Astrocyte of the spinal cord (primary cell): Measurements from ENCODE around the gene ATP9B.
A peak's percentile ranks its signal among the peaks of the same experiment; 100 is the strongest.

ENCODE experiments used
- DNase-seq: peaks from one replicate; pipeline ENCODE4 v3.0.0; 2011; ENCODE audit warnings: low read depth, low spot score
- H3K4me3 ChIP-seq: 2 replicates; pipeline ENCODE4 v1.5.1; 2011; ENCODE audit warnings: low read depth, mild to moderate bottlenecking, low read length, moderate library complexity
- CTCF ChIP-seq: IDR thresholded peaks from 2 replicates; pipeline ENCODE4 v1.5.1; 2012; ENCODE audit warnings: low read depth, mild to moderate bottlenecking, low read length, inconsistent platforms
- in situ Hi-C: cut with HindIII; loops from 2 replicates; pipeline ENCODE4 v1.10.0; 2017; ENCODE audit warnings: low sequenced_read_pairs

Gene ATP9B

DNA sequence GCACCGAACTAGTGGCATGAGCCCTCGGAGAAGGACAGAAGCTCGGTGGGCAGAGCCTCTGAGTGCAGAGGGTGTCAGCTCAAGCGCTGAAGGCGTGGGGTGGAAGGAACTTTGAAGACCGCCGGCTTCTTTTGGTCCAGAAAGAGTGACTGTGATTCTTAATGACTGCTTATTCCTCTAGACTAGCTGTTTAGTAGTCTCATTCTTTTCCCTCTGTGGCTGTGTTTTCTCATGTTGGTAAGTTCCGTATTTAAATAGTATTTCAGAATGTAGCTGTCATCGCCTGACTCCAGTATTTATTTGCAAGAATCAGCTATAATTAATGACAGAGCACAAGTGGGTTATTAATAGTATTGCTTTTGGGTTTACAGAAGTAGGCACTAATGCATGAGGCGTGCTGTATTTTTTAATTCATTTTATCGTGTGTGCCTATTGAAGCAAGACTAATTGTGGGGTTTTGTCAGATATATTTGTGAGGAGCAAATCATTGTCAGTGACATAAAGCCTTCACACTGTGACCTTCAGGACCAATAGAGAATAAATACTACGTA, 245.7 kb downstream of the ATP9B start:
- no peak overlapping the region for H3K4me3 ChIP-seq
- DNase-seq, result no peak
- no peak for TF ChIP-seq CTCF
- in situ Hi-C loops, result no loop called here

DNA sequence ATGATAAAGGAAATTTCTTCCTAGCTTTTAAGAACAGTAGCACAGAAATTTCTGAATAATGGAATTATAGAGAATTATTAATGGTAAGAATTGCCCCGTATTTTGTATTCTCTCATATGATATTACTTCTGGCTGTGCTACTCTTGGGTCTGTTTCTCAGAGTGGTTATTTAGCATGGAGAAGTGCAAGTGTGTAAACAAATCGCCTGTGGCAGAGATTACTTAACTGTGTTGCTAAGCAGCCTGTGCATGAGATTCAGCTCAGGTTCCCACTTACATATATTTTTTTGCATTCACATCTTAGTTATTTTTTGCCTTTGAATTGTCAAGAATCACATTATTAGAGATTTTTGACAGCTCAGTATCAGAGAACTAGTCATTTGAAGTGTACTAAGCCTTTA, 246.4 kb downstream of the ATP9B start:
- in situ Hi-C loops, result no loop called here

DNA sequence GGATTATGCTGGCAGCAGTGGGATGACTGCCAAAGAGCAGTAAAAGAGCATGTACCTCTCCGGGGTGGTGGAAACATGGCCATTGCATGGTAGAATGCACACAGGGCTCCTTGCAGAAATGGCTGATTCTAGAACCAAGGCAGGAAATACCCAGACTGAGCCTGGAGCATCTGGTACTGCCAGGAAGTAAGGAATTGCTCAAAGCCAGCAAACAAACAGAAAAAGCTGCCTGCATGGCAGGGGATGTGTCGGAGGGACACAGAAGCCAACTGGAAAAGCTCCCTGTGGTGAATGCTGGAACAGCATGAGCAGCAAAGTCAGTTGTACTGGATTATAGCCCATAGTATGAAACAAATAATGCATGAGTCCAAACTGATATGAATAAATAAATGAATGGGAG, 248.5 kb downstream of the ATP9B start:
- no peak for TF ChIP-seq CTCF
- in situ Hi-C loops, result no loop called here
- no peak overlapping the region for H3K4me3 ChIP-seq
- peak; percentile 8 for DNase-seq

More for the DNA sequence above, 246.4 kb downstream of the ATP9B start:
- H3K4me3 ChIP-seq, result no peak overlapping the region
- TF ChIP-seq CTCF, result no peak
- DNase-seq, result no peak

GRCh38 chr18:79318142-79318673, 249.0 kb downstream of the ATP9B start:
- no peak for TF ChIP-seq CTCF
- H3K4me3 ChIP-seq, result no peak overlapping the region
- in situ Hi-C loops, result no loop called here
- DNase-seq, result no peak

- in situ Hi-C loops, result no loop called here
- H3K4me3 ChIP-seq, result no peak overlapping the region
- TF ChIP-seq CTCF, result no peak
- no peak for DNase-seq
Measured at GRCh38 chr18:79320216-79320850, 251.1 kb downstream of the ATP9B start.

- DNase-seq, result no peak
- in situ Hi-C loops, result no loop called here
- no peak overlapping the region for H3K4me3 ChIP-seq
- no peak for TF ChIP-seq CTCF
Measured at GRCh38 chr18:79321625-79322405, 252.6 kb downstream of the ATP9B start.
